Loucy (cell line): ENCODE measurements around the gene REXO5.

Source experiments
- CTCF ChIP-seq: fragments of 200-600 bp; sonication (generic); conservative IDR thresholded peaks from 2 replicates; pipeline ENCODE4 v1.5.1; 2014; ENCODE audit warnings: mild to moderate bottlenecking, antibody characterized with exemption, low read length
- EZH2phosphoT487 ChIP-seq: fragments of 200-600 bp; IDR thresholded peaks from 2 replicates; pipeline ENCODE4 v1.6.1; 2018; ENCODE audit warnings: antibody characterized with exemption, mild to moderate bottlenecking, moderate library complexity, borderline replicate concordance

- TF ChIP-seq CTCF (no peak), EZH2phosphoT487 (no peak)
Measured at GRCh38 chr16:20814784-20815183, 8.5 kb downstream of the REXO5 start.
